C4-2B (cell line): ENCODE results near the gene TMEM252.

Experiments used
- CTCF ChIP-seq: fragments of 450-650 bp; conservative IDR thresholded peaks from 2 replicates; pipeline ENCODE4 v1.5.1; 2017; ENCODE audit warnings: mild to moderate bottlenecking
- ZFX ChIP-seq: fragments of 450-650 bp; IDR thresholded peaks from 2 replicates; pipeline ENCODE4 v1.6.1; 2017

- TF ChIP-seq CTCF (no peak), ZFX (no peak)
Observed at GRCh38 chr9:68546596-68547390, 6.1 kb upstream of the TMEM252 start.
